AG09319 (cell line): ENCODE measurements around the gene ARL13A.

Experiments used
- DNase-seq: peaks from one replicate; pipeline ENCODE4 v3.0.0-alpha.2; 2010; ENCODE audit warnings: low read depth; ENCODE audit errors: extremely low read depth
- CTCF ChIP-seq: IDR thresholded peaks from 2 replicates; pipeline ENCODE4 v1.5.1; 2011; ENCODE audit warnings: low read depth, mild to moderate bottlenecking, inconsistent platforms, low read length, moderate library complexity

The ARL13A gene

GRCh38 chrX:100969408-100969807 is at the start of gene ARL13A:
Gene ARL13A (plus strand): TSS chrX:100969708. CDS start chrX:100973690, 3,982 bp downstream.
- no peak for TF ChIP-seq CTCF
- DNase-seq, result no peak

DNA sequence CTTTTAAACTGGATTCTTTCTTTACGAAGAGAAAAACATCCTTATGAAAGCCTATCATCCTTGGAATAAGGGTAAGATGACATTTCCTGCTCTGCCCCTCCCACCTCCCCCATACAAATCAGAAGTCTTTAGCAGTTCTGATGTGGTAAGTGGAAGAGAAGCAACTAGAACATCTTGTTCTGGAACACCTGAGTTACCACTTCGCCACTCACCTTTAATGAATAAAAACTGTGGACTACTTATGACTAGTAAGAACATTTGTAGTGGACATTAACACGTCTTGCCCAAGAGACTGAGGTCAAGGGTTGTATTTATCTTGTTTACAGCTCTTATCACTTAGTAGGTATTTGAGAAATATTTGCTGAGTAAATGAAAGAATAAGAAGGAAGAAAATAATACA is 45.1 kb upstream of the ARL13A start:
- TF ChIP-seq CTCF, result no peak

DNA sequence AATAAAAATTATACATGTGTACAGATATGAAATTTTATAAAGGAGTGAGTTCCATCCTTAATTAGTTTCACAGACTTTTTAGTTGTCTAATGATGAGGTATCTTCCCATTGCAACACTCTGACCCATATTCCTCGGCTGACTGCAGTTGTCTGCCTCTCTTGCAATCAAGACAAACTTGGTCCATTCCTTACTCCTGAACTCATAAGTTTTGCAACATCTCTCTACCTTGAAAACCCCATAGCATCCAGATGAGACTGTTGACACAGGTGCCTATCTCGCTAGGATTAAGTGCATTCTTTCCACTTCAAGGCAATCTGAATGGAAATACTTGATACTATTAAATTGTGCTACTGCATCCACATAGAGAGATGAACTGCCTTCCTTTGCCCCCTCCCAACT is 43.1 kb upstream of the ARL13A start:
- no peak for TF ChIP-seq CTCF
- no peak for DNase-seq

More for the DNA sequence above, 45.1 kb upstream of the ARL13A start:
- no peak for DNase-seq

GRCh38 chrX:100928660-100929613 is 40.6 kb upstream of the ARL13A start, which contains the start of gene XKRX:
Gene XKRX (minus strand): TSS chrX:100928917. CDS start chrX:100928304, 613 bp downstream.
- no peak for TF ChIP-seq CTCF

DNA sequence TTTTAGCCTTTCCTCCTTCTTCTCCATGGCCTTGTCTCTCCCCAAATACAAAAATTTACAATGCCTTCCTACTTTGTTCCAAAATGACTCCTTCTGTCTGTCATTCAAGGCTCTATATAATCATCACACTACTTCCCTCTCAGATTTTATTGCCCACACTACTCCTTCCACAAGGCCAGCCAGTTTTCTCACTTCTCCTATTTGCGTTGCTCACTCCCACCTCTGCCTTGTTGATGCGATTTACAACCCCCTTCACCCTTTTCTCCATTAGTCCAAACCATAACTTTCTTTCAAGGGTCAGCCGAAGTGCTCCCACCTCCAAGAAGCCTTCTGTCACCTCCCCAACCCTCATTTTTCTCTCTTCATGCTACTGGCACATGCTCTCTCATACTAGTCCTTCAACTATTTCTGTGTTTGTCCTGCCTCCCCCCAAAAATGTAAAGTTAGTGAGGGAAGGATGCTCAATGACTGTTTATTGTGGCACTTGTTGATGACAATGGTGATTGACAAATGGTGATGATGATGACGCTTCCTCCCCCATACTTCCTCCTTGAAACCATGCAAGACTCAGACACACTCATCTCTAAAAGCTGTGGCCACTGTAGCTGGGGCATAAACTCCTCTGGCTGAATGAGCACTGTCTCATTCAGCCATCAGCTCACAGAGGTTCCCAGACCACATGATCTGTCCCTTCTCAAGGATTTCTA is 38.1 kb upstream of the ARL13A start:
- no peak for TF ChIP-seq CTCF
- DNase-seq, result no peak

More at GRCh38 chrX:100928660-100929613, 40.6 kb upstream of the ARL13A start, which contains the start of gene XKRX:
- DNase-seq, result no peak

DNA sequence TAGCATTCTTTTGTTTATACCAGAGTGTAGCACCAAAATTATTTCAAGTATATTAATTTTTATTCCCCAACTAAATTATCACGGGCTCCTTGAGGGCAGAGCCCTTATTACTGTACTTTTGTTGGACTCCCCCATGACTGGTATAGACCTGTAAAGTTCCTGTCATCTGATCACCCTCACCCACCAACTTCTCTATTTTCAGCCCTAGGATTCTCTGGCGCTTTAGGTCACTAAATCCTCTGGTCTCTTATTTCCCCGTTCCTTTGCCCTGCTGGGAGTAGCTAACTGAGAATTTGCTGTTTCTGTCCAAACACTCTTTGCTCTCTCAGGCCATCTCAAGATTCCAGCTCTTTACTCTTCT is 37.6 kb upstream of the ARL13A start:
- no peak for DNase-seq
- TF ChIP-seq CTCF, result no peak

GRCh38 chrX:100935767-100936166 is 33.7 kb upstream of the ARL13A start:
- no peak for TF ChIP-seq CTCF
- DNase-seq, result no peak
